H1 (cell line): ENCODE results near the gene PTPRD. TPM values are rescaled to one million over a fixed set of nuclear protein-coding genes. Genes with fewer than 3 reads are reported as not detected.

Experiments
- CTCF ChIA-PET: fragments of 300-600 bp; sonication (Branson Sonifier 250); formaldehyde crosslinking; loops from one replicate; lab custom pipeline; 2021; ENCODE audit not compliant: partially characterized antibody; lab: Charles Lee
- POLR2A ChIA-PET: fragments of 300-600 bp; sonication (Branson Sonifier 250); formaldehyde crosslinking; loops from one replicate; lab custom pipeline; 2021; ENCODE audit warnings: inconsistent platforms; ENCODE audit not compliant: partially characterized antibody; lab: Charles Lee
- DNase-seq, 2 experiments: peaks; one replicate each; pipeline versions ENCODE4 v3.0.0 to v3.0.0-alpha.2; 2010 to 2022; ENCODE audit warnings: low spot score in 2 of 2, low read depth in 1 of 2, mixed read lengths in 1 of 2
- FAIRE-seq: peaks from 2 replicates; lab custom pipeline; 2011; peaks lifted over from hg19 to GRCh38; lab: Jason Lieb, UNC
- H2AFZ ChIP-seq: 2 replicates; pipeline ENCODE4 v1.8.1; 2012; ENCODE audit warnings: low read length, inconsistent platforms
- H2AK5ac ChIP-seq: 2 replicates; pipeline ENCODE4 v1.6.1; 2013; ENCODE audit warnings: low read depth, low read length
- H2BK120ac ChIP-seq: replicated peaks from 2 replicates; pipeline ENCODE3; 2013; ENCODE audit warnings: low read depth, low read length, inconsistent platforms
- H2BK12ac ChIP-seq: 2 replicates; pipeline ENCODE4 v1.6.1; 2013; ENCODE audit warnings: low read depth, low read length
- H2BK15ac ChIP-seq: 2 replicates; pipeline ENCODE4 v1.6.1; 2013; ENCODE audit warnings: low read length
- H2BK20ac ChIP-seq: 2 replicates; pipeline ENCODE4 v1.6.1; 2013; ENCODE audit warnings: low read length
- H2BK5ac ChIP-seq: 2 replicates; pipeline ENCODE4 v1.6.1; 2013; ENCODE audit warnings: low read depth, low read length
- H3K14ac ChIP-seq: 2 replicates; pipeline ENCODE4 v1.6.1; 2013; ENCODE audit warnings: inconsistent platforms; ENCODE audit not compliant: insufficient read length
- H3K18ac ChIP-seq: 2 replicates; pipeline ENCODE4 v1.6.1; 2013; ENCODE audit warnings: low read length; ENCODE audit errors: extremely low read depth
- H3K23ac ChIP-seq: 2 replicates; pipeline ENCODE4 v1.6.1; 2013; ENCODE audit warnings: inconsistent platforms; ENCODE audit not compliant: insufficient read length
- H3K23me2 ChIP-seq: 2 replicates; pipeline ENCODE4 v1.6.1; 2013; ENCODE audit warnings: low read depth, low read length
- H3K27ac ChIP-seq: 2 replicates; pipeline ENCODE4 v1.6.1; 2011; ENCODE audit warnings: low read depth, low read length, inconsistent platforms
- H3K27me3 ChIP-seq, 4 experiments: replicated peaks in 1 of 4; 1 replicate in 1 of 4; 2 replicates in 3 of 4; pipeline versions ENCODE4 v1.6.1 to v1.8.1; 2011 to 2013; ENCODE audit warnings: low read length in 3 of 4, mild to moderate bottlenecking in 3 of 4, inconsistent platforms in 2 of 4, mixed read lengths in 2 of 4, moderate library complexity in 1 of 4; ENCODE audit not compliant: control insufficient read depth in 3 of 4, insufficient read depth in 3 of 4; ENCODE audit errors: extremely low read depth in 1 of 4
- H3K36me3 ChIP-seq, 4 experiments: 2 replicates each; pipeline versions ENCODE4 v1.6.1 to v1.8.1; 2011 to 2013; ENCODE audit warnings: mild to moderate bottlenecking in 4 of 4, low read length in 3 of 4, moderate library complexity in 2 of 4, control low read depth in 1 of 4, inconsistent platforms in 1 of 4; ENCODE audit not compliant: insufficient read depth in 4 of 4, control insufficient read depth in 2 of 4
- H3K4ac ChIP-seq: replicated peaks from 2 replicates; pipeline ENCODE3; 2013; ENCODE audit warnings: low read length, low read depth, mixed read lengths, inconsistent platforms; ENCODE audit not compliant: insufficient read length
- H3K4me1 ChIP-seq, 4 experiments: replicated peaks in 1 of 4; 1 replicate in 1 of 4; 2 replicates in 3 of 4; pipeline versions ENCODE4 v1.6.1 to v1.8.1; 2011 to 2013; ENCODE audit warnings: low read length in 3 of 4, inconsistent platforms in 2 of 4, mixed read lengths in 1 of 4; ENCODE audit not compliant: insufficient read depth in 4 of 4, control insufficient read depth in 3 of 4
- H3K4me2 ChIP-seq, 2 experiments: 2 replicates each; pipeline versions ENCODE4 v1.6.1 to v1.8.1; 2011 to 2013; ENCODE audit warnings: low read depth in 2 of 2, low read length in 2 of 2, control low read depth in 1 of 2, inconsistent platforms in 1 of 2, mild to moderate bottlenecking in 1 of 2; ENCODE audit not compliant: insufficient read depth in 1 of 2
- H3K4me3 ChIP-seq, 4 experiments: fragments of 200-600, 300-600 bp in 1 of 4; sonication (generic), shearing (Covaris generic), sonication (Bioruptor Twin) in 1 of 4; 2 replicates each; pipeline versions ENCODE4 v1.5.1 to v1.8.1; 2011 to 2016; ENCODE audit warnings: low read length in 4 of 4, low read depth in 3 of 4, control low read depth in 2 of 4, inconsistent platforms in 2 of 4, mild to moderate bottlenecking in 2 of 4, mixed read lengths in 1 of 4, moderate library complexity in 1 of 4; ENCODE audit not compliant: insufficient read depth in 2 of 4; ENCODE audit errors: extremely low read depth in 1 of 4
- H3K56ac ChIP-seq: replicated peaks from 2 replicates; pipeline ENCODE3; 2013; ENCODE audit warnings: low read depth, mild to moderate bottlenecking, mixed read lengths, low read length, inconsistent platforms; ENCODE audit not compliant: insufficient read length
- H3K79me1 ChIP-seq: 2 replicates; pipeline ENCODE4 v1.6.1; 2013; ENCODE audit warnings: low read depth, low read length, control low read depth
- H3K79me2 ChIP-seq, 2 experiments: 2 replicates each; pipeline versions ENCODE4 v1.6.1 to v1.8.1; 2012 to 2013; ENCODE audit warnings: low read length in 2 of 2, mild to moderate bottlenecking in 2 of 2, inconsistent platforms in 1 of 2; ENCODE audit not compliant: insufficient read depth in 2 of 2, control insufficient read depth in 1 of 2
- H3K9ac ChIP-seq, 4 experiments: replicated peaks in 1 of 4; 1 replicate in 1 of 4; 2 replicates in 3 of 4; pipeline versions ENCODE4 v1.6.1 to v1.8.1; 2011 to 2013; ENCODE audit warnings: low read depth in 3 of 4, low read length in 3 of 4, control low read depth in 2 of 4, mild to moderate bottlenecking in 2 of 4, moderate library complexity in 2 of 4, inconsistent platforms in 1 of 4; ENCODE audit errors: extremely low read depth in 1 of 4
- H3K9me3 ChIP-seq, 2 experiments: 2 replicates each; pipeline versions ENCODE4 v1.6.1 to v1.8.1; 2012 to 2013; ENCODE audit warnings: mild to moderate bottlenecking in 2 of 2, moderate library complexity in 2 of 2, control low read depth in 1 of 2, inconsistent platforms in 1 of 2, low read depth in 1 of 2, low read length in 1 of 2, mixed read lengths in 1 of 2; ENCODE audit not compliant: insufficient read depth in 2 of 2
- H4K20me1 ChIP-seq, 2 experiments: replicated peaks in 1 of 2; 2 replicates each; pipeline versions ENCODE3 to v1.8.1; 2011 to 2013; ENCODE audit warnings: inconsistent platforms in 2 of 2, low read length in 2 of 2, mild to moderate bottlenecking in 1 of 2; ENCODE audit not compliant: insufficient read depth in 2 of 2, control insufficient read depth in 1 of 2
- H4K5ac ChIP-seq: 2 replicates; pipeline ENCODE4 v1.6.1; 2013; ENCODE audit warnings: low read length, low read depth, mixed read lengths, inconsistent platforms; ENCODE audit not compliant: insufficient read length
- H4K8ac ChIP-seq: 2 replicates; pipeline ENCODE4 v1.8.0; 2013; ENCODE audit warnings: mild to moderate bottlenecking, moderate library complexity, low read length, inconsistent platforms; ENCODE audit not compliant: insufficient read depth; ENCODE audit errors: extremely low read depth
- H4K91ac ChIP-seq: replicated peaks from 2 replicates; pipeline ENCODE3; 2013; ENCODE audit warnings: low read length, mixed read lengths, inconsistent platforms; ENCODE audit not compliant: insufficient read length
- ASH2L ChIP-seq: fragments of 200-600, 300-600 bp; sonication (generic); IDR thresholded peaks from one replicate; pipeline ENCODE4 v1.7.1; 2017; ENCODE audit warnings: low read length
- BCL11A ChIP-seq, 2 experiments: IDR thresholded peaks; one replicate each; pipeline ENCODE4 v1.6.1; 2011; ENCODE audit warnings: low read depth in 2 of 2, low read length in 2 of 2, mild to moderate bottlenecking in 2 of 2
- CEBPB ChIP-seq: IDR thresholded peaks from 2 replicates; pipeline ENCODE4 v1.6.1; 2012; ENCODE audit warnings: low read depth, low read length
- CHD2 ChIP-seq: IDR thresholded peaks from 2 replicates; pipeline ENCODE4 v1.6.1; 2012; ENCODE audit warnings: low read length, improper control_type of control experiment
- EGR1 ChIP-seq: IDR thresholded peaks from 2 replicates; pipeline ENCODE4 v1.6.1; 2011; ENCODE audit warnings: low read depth, low read length, borderline replicate concordance
- KDM1A ChIP-seq: fragments of 200-600, 300-600 bp; sonication (generic); IDR thresholded peaks from 2 replicates; pipeline ENCODE4 v1.7.1; 2016; ENCODE audit warnings: mild to moderate bottlenecking, low read length, borderline replicate concordance
- RAD21 ChIP-seq, 2 experiments: IDR thresholded peaks in 1 of 2; conservative IDR thresholded peaks in 1 of 2; 2 replicates each; pipeline ENCODE4 v1.6.1; 2011; ENCODE audit warnings: low read depth in 2 of 2, low read length in 2 of 2, improper control_type of control experiment in 1 of 2, inconsistent platforms in 1 of 2, mild to moderate bottlenecking in 1 of 2, moderate library complexity in 1 of 2
- RNF2 ChIP-seq: fragments of 200-900, 300-1000 bp; sonication (generic); IDR thresholded peaks from 2 replicates; pipeline ENCODE4 v1.7.1; 2016; ENCODE audit warnings: borderline replicate concordance, low read depth, mild to moderate bottlenecking, antibody characterized with exemption, low read length; ENCODE audit not compliant: poor library complexity, severe bottlenecking; ENCODE audit errors: missing control alignments
- SP1 ChIP-seq: IDR thresholded peaks from 2 replicates; pipeline ENCODE4 v1.6.1; 2011; ENCODE audit warnings: low read depth, low read length
- TCF12 ChIP-seq: IDR thresholded peaks from 2 replicates; pipeline ENCODE4 v1.6.1; 2011; ENCODE audit warnings: low read depth, mild to moderate bottlenecking, low read length
- WGBS, 2 experiments: shearing (Covaris generic) in 1 of 2; methylation state at CpG; one replicate each; pipeline versions ENCODE4 v1.1.6 to v1.1.7; 2013 to 2015; ENCODE audit warnings: low lambda C conversion rate in 2 of 2, mixed read lengths in 2 of 2, inconsistent platforms in 1 of 2, low coverage in 1 of 2, missing lambda C conversion rate in 1 of 2; ENCODE audit not compliant: insufficient replicate concordance in 2 of 2, insufficient coverage in 1 of 2, insufficient read length in 1 of 2; ENCODE audit errors: extremely low coverage in 1 of 2, missing lambda C conversion rate in 1 of 2; 5-methylcytosine and 5-hydroxymethylcytosine counted together
- polyA plus RNA-seq, 7 experiments: library from polyadenylated mRNA; depleted of rRNA in 3 of 7; stranded (reverse) in 5 of 7; unstranded in 2 of 7; fragments of >200 nt in 5 of 7; fragments of 200-250 nt in 2 of 7; gene quantifications; 1 replicate in 5 of 7; 2 replicates in 1 of 7; 4 replicates in 1 of 7; pipeline versions ENCODE4 v1.2.1 to v1.2.3, GENCODE V29; 2011 to 2013; ENCODE audit warnings: missing spikeins in 2 of 7, mixed read lengths in 2 of 7
- total RNA-seq: library from RNA; stranded (reverse); fragmentation: NEBNext Ultra II Directional; extraction: Animal tissue kit (Norgen Biotek cat#: 25700); gene quantifications from 2 replicates; pipeline ENCODE4 v1.2.1, GENCODE V29; 2021
- TF ChIP-seq, protein P1 (sequence below): IDR thresholded peaks from 2 replicates; pipeline ENCODE4 v1.6.1; 2011; ENCODE audit warnings: low read length, improper control_type of control experiment
- TF ChIP-seq, protein P2 (sequence below): IDR thresholded peaks from 2 replicates; pipeline ENCODE4 v1.6.1; 2012; ENCODE audit warnings: inconsistent platforms

The PTPRD gene
- total and polyA plus RNA-seq, 2 of the 8 experiments (the other 6 are each of a cell fraction or from before 2014, with no cell fraction given), result 17.2 to 77.0 TPM

- FAIRE-seq (peak; percentile 77), DNase-seq (peak; percentile 27 to 56)
- H3K4ac ChIP-seq, result no peak overlapping the region
- H3K14ac ChIP-seq, result no peak overlapping the region
- no peak overlapping the region for H2AFZ ChIP-seq
- H3K9ac ChIP-seq, result no peak overlapping the region
- no peaks in the 10 kb centered on the region for H3K9me3 ChIP-seq
- no peak overlapping the region for H3K4me3 ChIP-seq
- H3K4me1 ChIP-seq, result peaks cover 0 to 3% (median 0%) of the 10 kb centered on the region in 4 experiments; a peak in 2 of 7 replicates
- H3K18ac ChIP-seq, result no peak overlapping the region
- H2BK120ac ChIP-seq, result no peak overlapping the region
- no peak overlapping the region for H3K23ac ChIP-seq
- no peaks in the 10 kb centered on the region for H3K23me2 ChIP-seq
- H4K20me1 ChIP-seq, result peaks cover 0 to 2% of the 10 kb centered on the region in 2 experiments
- H3K79me1 ChIP-seq, result no peaks in the 10 kb centered on the region
- H2AK5ac ChIP-seq, result no peak overlapping the region
- no peaks in the 10 kb centered on the region for H3K27me3 ChIP-seq
- no peaks in the 10 kb centered on the region for H3K36me3 ChIP-seq
- ChIA-PET POLR2A (no interaction called here), CTCF (interaction anchor here (1.1 to 2.2 kb wide), 7 partner anchors 8 to 261 kb away, joined by 3 to 5 read pairs (median 3); no protein-coding TSS in a partner anchor)
- H3K79me2 ChIP-seq, result no peaks in the 10 kb centered on the region
- peak overlapping the region; percentile 60; the same call in 1 of the 2 replicates for H2BK5ac ChIP-seq
- no peak overlapping the region for H2BK20ac ChIP-seq
- no peak overlapping the region for H4K5ac ChIP-seq
- H4K8ac ChIP-seq, result 0 out of 2 replicates have a peak overlapping the region, but pooled peaks have one; percentile 20
- no peak overlapping the region for H2BK15ac ChIP-seq
- 86% methylated on average over 5 of the region's 5 CpGs; no CpG with 5 or more reads in 1 of the 2 experiments for WGBS, 2 experiments
- no peak overlapping the region for H3K27ac ChIP-seq
- no peak overlapping the region for H3K56ac ChIP-seq
- no peak overlapping the region for H3K4me2 ChIP-seq
- no peak overlapping the region for H4K91ac ChIP-seq
- no peak overlapping the region for H2BK12ac ChIP-seq
- no peak for TF ChIP-seq RNF2
- TF ChIP-seq, protein P1, sequence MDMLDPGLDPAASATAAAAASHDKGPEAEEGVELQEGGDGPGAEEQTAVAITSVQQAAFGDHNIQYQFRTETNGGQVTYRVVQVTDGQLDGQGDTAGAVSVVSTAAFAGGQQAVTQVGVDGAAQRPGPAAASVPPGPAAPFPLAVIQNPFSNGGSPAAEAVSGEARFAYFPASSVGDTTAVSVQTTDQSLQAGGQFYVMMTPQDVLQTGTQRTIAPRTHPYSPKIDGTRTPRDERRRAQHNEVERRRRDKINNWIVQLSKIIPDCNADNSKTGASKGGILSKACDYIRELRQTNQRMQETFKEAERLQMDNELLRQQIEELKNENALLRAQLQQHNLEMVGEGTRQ, result no peak
- TF ChIP-seq TCF12, result no peak
- TF ChIP-seq CHD2, result peak; percentile 43; the same call in 1 of the 2 replicates
- TF ChIP-seq BCL11A (IDR thresholded peaks at IDR 0.05; ENCODE audit: low read depth in 2 of 2, low read length in 2 of 2), result no peak
- peak; percentile 55 to 66 for TF ChIP-seq RAD21 (IDR thresholded peaks at IDR 0.05 in 1 of 2, conservative IDR thresholded peaks at IDR 0.05 in 1 of 2; ENCODE audit: low read depth in 2 of 2, low read length in 2 of 2)
- 0 out of 2 replicates have a peak, but pooled peaks have one; percentile 19 for TF ChIP-seq SP1
- no peak for TF ChIP-seq ASH2L
- no peak for TF ChIP-seq KDM1A
- TF ChIP-seq, protein P2, sequence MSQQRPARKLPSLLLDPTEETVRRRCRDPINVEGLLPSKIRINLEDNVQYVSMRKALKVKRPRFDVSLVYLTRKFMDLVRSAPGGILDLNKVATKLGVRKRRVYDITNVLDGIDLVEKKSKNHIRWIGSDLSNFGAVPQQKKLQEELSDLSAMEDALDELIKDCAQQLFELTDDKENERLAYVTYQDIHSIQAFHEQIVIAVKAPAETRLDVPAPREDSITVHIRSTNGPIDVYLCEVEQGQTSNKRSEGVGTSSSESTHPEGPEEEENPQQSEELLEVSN, result no peak
- no peak for TF ChIP-seq CEBPB
- TF ChIP-seq EGR1, result no peak
These were observed 2012.9 kb downstream of the PTPRD start for GRCh38 chr9:8599937-8600336.
